Ecto neural progenitor cell (in vitro differentiated cells): ENCODE data around the gene STX2.
"Not testable (repeated sequence)": the region's sequence is repeated elsewhere in the genome, so short reads cannot be mapped to it uniquely, and the experiment has no call there.

Experiments used
- DNase-seq: peaks from one replicate; pipeline ENCODE4 v3.0.0-alpha.2; 2018; ENCODE audit warnings: low spot score

The STX2 gene

DNA sequence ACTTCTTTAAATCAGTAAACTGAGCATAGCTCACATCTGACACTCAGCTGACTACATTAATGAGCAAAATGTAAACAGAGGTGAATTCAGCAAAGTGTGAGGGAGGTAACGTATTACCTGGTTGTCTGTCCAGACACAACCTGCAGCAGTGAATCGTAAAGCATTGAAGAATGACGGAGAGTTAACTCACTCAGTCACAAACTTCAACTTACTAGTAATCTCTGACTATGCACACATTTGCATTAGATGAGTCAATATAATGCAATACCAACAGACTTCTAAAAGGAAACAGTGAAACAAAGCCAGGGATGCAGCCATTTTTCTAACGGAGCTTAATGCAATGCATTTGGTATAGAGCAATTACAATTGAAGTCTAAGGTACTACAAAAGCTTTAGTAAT is 40.0 kb downstream of the STX2 start:
- no peak for DNase-seq

- no peak for DNase-seq
These were observed 41.9 kb downstream of the STX2 start for GRCh38 chr12:130796985-130797686.

DNA sequence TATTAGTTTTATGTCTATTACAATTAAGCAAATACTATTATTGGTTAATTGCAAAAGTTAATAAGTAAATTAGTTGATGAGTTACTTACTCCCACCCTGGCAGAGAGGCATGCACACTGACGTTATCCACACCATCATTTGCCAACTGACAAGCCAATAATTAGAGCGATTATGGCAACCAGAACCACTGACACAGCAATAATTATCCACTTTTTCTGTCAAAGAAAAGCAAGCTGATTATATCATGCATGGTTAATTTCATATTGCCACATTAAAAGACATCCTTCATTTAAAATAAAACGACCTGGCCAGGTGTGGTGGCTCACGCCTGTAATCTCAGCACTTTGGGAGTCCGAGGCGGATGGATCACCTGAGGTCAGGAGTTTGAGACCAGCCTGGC is 43.1 kb downstream of the STX2 start:
- no peak for DNase-seq

GRCh38 chr12:130793554-130793849 is 45.5 kb downstream of the STX2 start:
- DNase-seq = no peak

- DNase-seq = no peak
These were observed 46.1 kb downstream of the STX2 start for GRCh38 chr12:130792821-130793553.

DNA sequence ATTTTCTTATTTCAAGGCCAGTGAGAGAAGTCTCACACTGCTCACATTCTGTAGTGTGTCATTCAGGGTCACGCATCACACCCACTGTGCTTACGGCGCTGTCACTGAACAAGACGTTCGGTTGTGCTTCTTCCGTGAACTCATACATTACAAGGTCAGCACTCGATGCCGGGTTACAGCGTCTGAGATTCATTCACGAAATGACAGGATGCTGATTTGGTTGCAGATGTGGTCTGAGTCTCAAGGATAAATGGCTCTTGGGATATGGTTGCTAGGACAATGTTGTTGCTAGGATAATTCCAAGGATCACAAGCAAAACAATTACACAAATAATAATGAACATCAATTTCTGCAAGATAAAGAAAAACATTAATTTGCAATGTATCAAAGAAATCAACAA is 47.4 kb downstream of the STX2 start:
- no peak for DNase-seq

- peak; percentile 69 for DNase-seq
These were observed 50.5 kb downstream of the STX2 start for GRCh38 chr12:130788515-130788914.

DNA sequence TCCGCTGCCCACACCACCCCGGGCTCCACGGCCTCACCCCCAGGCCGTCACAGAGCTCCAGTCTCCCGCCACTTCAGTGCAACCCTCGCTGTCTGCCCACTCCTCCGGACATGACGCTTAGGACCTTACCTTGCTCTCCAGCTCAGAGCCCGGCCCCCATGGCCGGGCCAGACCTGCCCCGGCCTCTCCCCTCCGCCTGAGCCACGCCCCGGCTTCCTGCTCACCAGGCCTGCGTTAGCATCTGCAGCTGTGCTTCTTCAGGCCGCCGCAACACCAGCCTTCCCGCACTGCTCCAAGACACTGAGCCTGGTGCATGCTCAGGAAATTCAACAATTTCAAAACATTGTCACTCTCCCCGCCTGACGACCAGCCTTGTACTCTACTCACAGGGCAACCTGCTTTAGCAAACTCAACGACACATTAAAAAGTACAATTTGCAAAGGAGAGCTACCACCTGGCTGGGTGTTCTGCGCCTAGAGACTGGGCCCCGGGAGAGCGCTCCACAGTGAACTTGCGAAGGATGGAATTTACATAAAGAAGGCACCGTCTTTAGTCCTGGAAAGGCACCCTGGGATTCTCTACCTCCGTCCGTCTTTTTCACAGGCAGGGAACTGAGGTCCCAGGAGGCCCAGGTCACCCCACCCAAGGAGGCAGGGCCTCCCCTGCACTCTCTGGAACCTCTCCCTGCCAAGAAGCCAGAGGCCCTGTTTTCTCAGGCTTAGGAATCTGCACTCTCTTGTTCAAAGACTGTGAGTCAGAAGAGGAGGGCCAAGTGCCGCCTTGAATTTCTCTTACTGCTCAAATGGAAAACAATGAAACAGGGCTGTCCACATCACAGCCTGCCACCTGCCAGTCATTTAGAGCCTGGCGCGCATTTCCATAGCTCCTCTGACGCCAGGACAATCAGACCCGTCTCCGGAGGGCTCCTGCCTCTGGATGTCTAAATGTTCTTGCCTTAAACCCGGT is 51.3 kb downstream of the STX2 start:
- DNase-seq = peak; percentile 71

DNA sequence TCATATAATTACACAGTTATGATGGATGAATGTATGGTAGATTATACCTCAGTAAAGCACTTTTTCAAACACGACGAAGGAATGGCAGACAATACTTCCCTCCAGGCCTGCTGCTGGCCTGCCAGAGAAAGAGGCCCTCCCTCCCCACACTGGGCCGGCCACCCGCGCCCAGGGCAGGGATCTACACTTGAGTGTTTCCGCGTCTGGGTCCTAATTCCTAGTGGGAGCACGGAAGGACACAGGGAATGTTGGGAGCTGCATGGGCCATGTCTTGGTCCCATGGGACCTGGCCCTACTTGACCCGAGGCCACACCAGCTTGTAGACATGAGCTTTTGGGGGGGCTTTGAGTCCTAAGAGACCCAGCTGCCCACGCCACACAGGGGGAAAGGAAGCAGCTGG is 52.0 kb downstream of the STX2 start:
- no peak for DNase-seq

GRCh38 chr12:130783110-130783715 is 55.8 kb downstream of the STX2 start:
- DNase-seq = no peak

GRCh38 chr12:130782245-130782644 is 56.8 kb downstream of the STX2 start:
- DNase-seq = not testable (repeated sequence)

DNA sequence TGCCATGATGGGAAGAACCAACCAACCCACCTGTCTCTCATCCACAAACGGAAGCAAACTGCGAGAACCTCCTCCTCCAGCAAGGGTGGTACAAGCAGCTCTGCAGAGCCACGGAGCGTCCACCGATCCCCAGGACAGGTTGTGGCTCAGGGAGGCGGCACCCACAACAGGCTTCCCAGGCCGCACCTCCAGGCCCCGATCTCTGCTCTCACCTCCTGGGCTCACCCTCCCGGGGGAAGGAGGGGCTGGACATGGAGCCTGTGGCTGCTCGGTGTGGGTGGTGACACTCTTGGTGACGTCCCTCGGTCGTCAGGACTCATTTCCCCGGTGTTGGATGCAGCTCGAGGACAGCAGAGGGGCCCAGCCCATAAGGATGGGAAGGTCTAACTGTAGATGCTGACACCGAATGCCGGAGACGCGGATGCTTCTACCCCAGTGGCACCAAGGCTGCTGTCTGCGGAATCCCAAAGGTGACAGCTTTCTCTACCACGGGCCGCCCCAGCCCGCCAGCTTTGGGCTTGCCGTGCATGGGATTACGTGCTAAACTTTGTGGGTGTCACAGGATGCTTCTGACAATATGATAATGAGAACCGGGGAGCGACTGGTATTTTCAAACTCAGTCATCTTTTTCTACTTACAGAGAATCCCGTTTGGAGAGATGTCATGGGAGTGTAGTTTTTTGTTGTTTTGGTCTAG is 58.0 kb downstream of the STX2 start:
- DNase-seq = no peak

GRCh38 chr12:130780325-130780724 is 58.7 kb downstream of the STX2 start:
- DNase-seq = no peak

DNA sequence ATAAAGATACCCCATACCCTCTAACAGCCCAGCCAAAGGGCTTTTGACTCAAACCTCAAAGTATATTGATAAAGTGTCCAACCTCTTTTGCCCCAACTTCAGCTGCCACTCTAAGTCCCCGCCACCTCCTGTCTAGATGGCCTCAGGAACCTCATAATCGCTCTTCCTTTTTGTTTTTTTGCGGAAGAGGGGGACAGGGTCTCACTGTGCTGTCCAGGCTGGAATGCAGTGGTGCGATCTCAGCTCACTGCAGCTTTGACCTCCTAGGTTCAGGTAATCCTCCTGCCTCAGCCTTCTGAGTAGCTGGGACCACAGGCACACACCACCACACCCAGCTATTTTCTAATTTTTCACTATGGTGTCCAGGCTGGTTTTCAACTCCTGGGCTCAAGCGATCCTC is 60.3 kb downstream of the STX2 start:
- no peak for DNase-seq

GRCh38 chr12:130776857-130777339 is 62.2 kb downstream of the STX2 start:
- no peak for DNase-seq

- peak; percentile 89 for DNase-seq
These were observed 62.8 kb downstream of the STX2 start for GRCh38 chr12:130775953-130776856.

GRCh38 chr12:130770413-130771028 is 68.5 kb downstream of the STX2 start:
- DNase-seq = no peak

- DNase-seq = no peak
These were observed 70.9 kb downstream of the STX2 start for GRCh38 chr12:130768120-130768519.

DNA sequence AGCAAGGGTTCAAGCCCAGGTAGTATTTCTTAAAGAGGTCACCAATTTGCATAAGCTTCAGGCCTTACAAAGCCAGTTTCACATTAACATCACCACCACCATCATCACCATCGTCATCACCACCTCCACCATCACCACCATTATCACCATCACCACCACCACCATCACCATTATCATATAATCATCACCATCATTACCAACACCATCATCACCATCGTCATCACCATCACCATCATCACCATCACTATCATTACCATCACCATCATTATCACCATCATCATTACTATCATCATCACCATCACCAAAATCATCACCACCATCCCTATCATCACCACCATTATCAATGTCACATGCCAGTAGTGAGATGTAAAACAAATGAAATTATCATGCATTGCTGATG is 72.6 kb downstream of the STX2 start:
- DNase-seq = no peak

DNA sequence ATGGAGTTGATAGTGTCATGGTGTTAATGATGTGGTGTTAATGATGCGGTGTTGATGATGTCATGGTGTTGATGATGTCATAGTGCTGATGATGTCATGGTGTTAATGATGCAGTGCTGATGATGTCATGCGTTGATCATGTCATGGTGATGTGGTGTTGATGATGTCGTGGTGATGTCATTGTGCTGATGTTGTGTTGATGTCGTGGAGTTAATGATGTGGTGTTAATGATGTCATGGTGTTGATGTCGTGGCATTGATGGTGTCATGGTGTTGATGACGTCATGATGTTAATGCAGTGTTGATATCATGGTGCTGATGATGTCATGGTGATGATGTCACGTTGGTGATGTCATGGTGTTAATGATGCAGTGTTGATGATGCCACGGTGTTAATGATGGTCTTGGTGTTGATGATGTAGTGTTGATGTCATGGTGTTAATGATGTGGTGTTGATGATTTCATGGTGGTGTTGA is 73.8 kb downstream of the STX2 start:
- no peak for DNase-seq
